GM19324 (cell line): ENCODE measurements around the gene MN1.
"Not testable (repeated sequence)": the region's sequence is repeated elsewhere in the genome, so short reads cannot be mapped to it uniquely, and the experiment has no call there.

Experiments
- ATAC-seq: cut with Tn5 transposase; IDR thresholded peaks from one replicate; pipeline ENCODE4 v1.9.1; 2021; ENCODE audit warnings: mild to moderate bottlenecking, moderate library complexity; ENCODE audit not compliant: unreplicated experiment, low FRiP score

The MN1 gene

GRCh38 chr22:27746918-27747317, 54.6 kb downstream of the MN1 start:
- ATAC-seq: no peak

GRCh38 chr22:27745809-27746208, 55.7 kb downstream of the MN1 start:
- ATAC-seq: no peak

DNA sequence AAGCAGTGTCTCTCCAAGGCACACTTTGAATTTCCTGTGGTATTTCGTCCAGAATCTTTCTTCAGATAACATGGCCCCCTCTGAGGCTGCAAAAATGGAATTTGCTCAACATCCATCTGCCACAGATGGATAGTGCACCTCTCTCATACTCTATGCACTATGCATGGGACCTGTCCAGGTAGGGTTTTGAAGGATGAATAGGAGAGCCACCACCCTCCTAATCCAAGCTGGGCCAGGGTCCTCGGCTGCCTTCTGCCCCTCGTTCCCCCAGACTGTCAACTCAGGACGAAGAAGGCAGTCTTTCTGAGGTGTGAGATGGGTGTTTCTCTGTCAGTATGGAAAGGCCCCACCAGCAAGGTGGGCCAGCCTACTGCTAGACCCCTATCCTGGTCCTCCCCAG, 56.4 kb downstream of the MN1 start:
- no peak for ATAC-seq

DNA sequence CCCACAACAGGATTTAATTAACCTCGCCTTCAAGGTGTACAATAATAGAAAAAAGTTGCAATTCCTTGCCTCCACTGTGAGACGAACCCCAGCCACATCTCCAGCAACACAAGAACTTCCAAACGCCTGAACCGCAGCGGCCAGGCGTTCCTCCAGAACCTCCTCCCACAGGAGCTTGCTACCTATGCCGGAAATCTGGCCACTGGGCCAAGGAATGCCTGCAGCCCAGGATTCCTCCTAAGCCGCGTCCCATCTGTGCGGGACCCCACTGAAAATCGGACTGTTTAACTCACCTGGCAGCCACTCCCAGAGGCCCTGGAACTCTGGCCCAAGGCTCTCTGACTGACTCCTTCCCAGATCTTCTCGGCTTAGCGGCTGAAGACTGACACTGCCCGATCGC, 57.5 kb downstream of the MN1 start:
- not testable (repeated sequence) for ATAC-seq

GRCh38 chr22:27740202-27740748, 61.3 kb downstream of the MN1 start:
- no peak for ATAC-seq

DNA sequence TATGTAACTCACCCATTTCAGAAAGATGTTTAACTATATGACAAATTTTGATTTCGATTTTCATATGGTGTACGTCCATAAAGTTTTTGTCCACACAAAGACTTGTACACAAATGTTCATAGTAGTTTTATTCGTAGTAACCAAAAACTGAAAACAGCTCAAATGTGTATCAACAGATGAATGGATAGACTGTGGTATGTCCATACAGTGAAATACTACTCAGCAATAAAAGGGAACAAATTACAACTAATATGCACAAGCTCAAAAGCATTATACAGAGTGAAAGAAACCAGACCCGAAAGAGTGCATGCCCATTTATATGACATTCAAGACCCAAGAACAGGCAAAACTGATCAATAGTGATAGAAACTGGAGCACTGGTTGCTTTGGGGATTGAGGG, 64.0 kb downstream of the MN1 start:
- ATAC-seq: no peak

GRCh38 chr22:27734066-27734465, 67.5 kb downstream of the MN1 start:
- ATAC-seq: no peak

DNA sequence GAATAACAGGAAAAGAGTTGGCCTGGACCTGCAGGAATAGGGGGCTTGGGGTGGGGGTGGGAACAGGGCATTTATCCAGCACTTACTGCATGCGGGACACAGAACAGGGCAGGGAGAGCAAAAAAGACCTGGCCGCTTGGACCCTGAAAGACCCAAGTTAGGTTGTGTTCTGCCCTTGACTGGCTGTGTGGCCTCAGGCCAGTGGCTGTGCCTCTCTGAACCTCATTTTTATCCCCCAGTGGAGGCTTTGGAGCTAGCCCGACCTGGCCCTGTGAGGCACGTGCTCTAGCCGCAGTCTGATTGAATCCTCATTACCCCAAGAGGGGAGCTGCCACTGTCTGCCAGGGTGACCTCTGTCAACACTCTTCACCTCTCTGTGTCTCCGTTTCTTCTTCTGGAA, 68.7 kb downstream of the MN1 start:
- no peak for ATAC-seq

- no peak for ATAC-seq
These were observed 69.2 kb downstream of the MN1 start for GRCh38 chr22:27732391-27732790.

GRCh38 chr22:27731621-27732020, 69.9 kb downstream of the MN1 start:
- no peak for ATAC-seq

DNA sequence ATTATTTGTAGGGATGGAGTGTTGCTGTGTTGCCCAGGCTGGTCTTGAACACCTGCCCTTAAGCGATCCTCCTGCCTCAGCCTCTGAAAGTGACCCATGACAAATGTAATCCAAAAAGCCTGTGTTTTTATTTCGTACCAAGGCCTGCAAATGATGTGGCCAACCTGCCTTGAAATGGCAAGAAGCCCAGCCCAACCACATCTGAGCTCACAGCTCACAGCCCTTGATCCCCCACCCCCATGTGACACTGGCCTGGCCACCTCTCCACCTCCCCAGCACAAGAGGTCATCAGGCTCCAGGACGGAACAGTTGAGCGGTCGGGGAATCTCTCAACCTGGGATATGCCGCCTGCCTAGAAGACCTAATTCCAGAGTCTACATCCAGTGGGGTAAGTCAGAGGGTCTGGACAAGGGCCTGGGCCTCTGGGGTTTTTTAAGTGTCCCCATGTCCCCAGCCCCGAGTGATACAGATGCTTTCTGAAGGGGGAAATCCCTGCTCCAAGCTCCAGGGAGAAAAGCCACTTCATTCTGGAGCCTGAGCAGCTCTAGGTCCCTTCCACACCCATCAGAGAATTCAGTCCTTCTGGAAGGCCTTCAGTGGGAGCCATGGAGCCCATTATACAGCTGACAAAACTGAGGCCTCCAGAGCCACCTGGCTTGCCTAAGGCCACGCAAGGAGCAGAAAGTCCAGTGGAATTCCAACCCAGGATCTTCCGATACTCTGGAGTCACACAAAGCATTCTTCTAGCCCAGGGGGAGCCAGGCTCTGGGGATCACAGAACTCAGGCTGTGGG, 70.7 kb downstream of the MN1 start:
- ATAC-seq: no peak

GRCh38 chr22:27729246-27729645, 72.3 kb downstream of the MN1 start:
- no peak for ATAC-seq

DNA sequence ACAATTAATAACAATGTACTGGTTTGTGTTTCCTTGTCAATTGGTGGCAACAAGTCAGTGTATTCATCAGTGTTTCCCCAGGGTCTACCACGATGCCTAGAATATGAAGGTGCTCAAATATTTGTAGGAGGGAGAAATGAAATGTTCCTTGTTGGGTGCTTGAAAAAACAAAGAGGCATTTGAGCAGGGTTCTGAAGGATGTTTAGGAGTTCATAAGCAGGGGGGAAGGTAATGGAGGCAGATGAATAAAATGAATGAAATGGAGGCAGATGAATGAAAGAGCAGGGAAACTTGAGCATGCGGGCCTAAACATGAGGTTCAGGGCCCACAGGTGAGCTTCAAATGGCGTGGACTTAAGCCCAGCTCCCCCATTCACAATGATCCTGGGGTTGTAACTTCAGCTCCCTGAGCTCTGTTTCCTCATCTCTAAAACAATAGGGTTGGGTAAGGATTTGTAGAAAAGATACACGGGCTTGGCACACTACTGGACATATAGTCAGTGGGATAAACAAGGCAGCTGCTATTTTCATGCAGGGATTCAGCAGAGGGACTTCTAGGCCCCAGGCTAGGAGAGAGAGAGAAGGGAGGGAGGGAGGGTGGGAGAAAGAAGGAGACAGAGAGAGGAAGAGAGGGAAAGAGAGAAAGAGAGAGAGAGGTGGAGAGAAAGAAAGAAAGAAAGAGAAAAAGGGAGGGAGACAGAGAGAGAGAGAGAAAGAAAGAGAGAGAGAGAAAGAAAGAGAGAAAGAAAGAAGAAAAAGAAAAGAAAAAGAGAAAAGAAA, 73.7 kb downstream of the MN1 start:
- no peak for ATAC-seq

- ATAC-seq: no peak
These were observed 74.7 kb downstream of the MN1 start for GRCh38 chr22:27726686-27727449.

- no peak for ATAC-seq
These were observed 75.2 kb downstream of the MN1 start for GRCh38 chr22:27726331-27726685.

DNA sequence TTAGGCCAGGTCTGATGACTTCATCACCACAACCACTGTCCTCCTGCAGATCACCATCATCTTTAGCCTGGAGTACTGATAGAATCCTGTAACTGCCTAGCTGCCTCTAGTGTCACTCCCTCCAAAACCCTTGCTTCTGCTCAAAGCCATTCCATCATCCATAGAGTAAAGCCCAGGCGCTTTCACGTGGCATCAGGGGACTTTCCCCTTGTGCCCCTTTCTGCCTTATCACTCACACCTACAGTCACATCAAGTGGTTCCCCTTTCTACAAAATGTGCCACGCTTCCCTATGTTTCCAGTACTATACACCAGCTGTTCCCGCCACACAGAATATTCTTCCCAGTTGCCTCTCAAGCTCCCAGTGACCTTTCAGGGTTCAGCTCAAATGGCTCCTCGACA, 75.9 kb downstream of the MN1 start:
- ATAC-seq: no peak

GRCh38 chr22:27724709-27725108, 76.8 kb downstream of the MN1 start:
- ATAC-seq: no peak

- ATAC-seq: no peak
These were observed 77.4 kb downstream of the MN1 start for GRCh38 chr22:27724157-27724556.

- ATAC-seq: no peak
These were observed 77.8 kb downstream of the MN1 start for GRCh38 chr22:27723708-27724107.

DNA sequence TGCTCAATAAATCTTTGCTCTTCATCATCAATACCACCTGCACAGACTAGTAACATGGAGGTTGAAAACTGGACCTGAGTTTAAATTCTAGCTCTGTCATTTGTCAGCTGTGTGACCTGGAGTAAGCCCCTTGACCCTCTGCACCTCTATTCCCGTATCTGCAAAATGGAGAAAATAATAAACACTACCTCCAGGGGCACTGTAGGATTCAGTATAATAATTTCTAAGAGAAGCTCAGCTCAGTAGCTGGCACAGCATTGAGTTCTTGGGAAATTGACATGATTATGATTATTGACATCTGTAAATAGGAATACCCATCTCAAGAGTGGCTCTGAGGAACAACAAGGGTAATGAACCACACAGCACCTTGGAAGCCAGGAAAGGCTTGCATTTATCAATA, 78.4 kb downstream of the MN1 start:
- ATAC-seq: no peak

GRCh38 chr22:27720860-27721259, 80.7 kb downstream of the MN1 start:
- ATAC-seq: no peak
